ENCODE data around the gene FAHD2B.
"Not testable (repeated sequence)": the region's sequence is repeated elsewhere in the genome, so short reads cannot be mapped to it uniquely, and the experiment has no call there.

The FAHD2B gene, protein sequence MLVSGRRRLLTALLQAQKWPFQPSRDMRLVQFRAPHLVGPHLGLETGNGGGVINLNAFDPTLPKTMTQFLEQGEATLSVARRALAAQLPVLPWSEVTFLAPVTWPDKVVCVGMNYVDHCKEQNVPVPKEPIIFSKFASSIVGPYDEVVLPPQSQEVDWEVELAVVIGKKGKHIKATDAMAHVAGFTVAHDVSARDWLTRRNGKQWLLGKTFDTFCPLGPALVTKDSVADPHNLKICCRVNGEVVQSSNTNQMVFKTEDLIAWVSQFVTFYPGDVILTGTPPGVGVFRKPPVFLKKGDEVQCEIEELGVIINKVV

DNA sequence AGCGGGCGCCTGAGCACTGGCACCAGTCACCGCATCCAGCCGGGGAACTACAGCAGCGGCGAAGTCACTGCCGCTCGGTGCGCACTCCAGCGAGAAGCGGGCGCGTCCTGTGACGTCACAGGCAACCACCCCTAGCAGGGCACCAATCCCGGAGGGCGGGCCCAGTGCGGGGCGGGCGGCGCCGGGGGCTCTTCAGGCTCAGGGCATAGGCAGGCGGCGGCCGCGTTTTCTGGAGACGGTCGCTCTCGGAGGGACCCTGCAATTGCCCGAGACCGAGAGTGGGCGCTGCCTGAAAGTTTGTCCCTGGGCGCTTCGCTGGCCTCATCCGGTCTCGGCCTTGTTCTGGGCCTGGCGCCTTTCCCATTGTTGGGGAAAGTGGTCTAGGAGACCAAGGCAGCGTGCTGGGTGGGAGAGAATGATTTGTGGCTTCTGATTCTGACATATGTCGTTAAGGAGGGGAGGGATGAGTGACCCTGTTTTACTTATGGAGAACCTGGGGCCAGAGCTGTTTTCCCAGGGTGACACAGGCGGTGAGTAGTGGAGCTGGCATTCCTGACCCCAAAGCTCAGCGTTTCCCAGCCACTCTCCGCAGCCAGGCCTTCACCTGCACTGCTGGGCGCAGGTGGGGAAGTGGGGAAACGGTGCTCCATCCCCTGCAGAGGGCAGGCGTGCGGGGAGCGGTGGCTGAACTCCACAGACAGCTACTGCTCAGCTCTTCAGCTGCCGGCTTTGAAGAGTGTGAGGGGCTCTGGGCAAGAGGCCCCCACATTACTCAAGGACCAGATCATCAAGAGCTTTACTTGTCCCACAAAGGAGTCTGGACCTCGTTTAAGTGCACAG is at the start of gene FAHD2B:
TSS of gene FAHD2B (minus strand) at position 111 of the 840 bp plus-strand sequence. CDS start 3,176 bp downstream, outside the sequence.
- DNase-seq, result peak; percentile 88

DNA sequence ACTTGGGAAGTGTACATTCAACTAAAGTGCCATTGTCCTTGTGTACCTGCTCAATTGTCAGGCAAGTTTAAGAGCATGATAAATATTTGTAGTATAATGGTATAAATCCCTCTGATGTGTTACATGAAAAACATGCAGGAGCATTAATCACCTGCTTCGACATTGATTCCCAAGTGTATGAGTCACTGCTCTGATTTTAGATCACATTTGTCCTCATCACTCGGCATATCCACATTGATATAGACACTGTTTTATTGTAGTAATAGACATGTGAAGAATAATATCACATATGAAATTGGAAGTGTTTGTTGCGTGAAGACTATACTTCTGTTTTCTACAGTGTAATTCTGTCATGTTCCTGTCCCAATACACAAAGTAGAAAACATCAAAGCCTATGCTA is 49.3 kb upstream of the FAHD2B start:
- DNase-seq, result not testable (repeated sequence)

DNA sequence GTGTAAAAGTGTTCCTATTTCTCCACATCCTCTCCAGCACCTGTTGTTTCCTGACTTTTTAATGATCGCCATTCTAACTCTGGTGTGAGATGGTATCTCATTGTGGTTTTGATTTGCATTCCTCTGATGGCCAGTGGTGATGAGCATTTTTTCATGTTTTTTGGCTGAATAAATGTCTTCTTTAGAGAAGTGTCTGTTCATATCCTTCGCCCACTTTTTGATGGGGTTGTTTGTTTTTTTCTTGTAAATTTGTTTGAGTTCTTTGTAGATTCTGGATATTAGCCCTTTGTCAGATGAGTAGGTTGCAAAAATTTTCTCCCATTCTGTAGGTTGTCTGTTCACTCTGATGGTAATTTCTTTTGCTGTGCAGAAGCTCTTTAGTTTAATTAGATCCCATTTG is 34.4 kb upstream of the FAHD2B start:
- DNase-seq, result not testable (repeated sequence)

GRCh38 chr2:97113882-97114255 is 19.2 kb upstream of the FAHD2B start:
- not testable (repeated sequence) for DNase-seq

DNA sequence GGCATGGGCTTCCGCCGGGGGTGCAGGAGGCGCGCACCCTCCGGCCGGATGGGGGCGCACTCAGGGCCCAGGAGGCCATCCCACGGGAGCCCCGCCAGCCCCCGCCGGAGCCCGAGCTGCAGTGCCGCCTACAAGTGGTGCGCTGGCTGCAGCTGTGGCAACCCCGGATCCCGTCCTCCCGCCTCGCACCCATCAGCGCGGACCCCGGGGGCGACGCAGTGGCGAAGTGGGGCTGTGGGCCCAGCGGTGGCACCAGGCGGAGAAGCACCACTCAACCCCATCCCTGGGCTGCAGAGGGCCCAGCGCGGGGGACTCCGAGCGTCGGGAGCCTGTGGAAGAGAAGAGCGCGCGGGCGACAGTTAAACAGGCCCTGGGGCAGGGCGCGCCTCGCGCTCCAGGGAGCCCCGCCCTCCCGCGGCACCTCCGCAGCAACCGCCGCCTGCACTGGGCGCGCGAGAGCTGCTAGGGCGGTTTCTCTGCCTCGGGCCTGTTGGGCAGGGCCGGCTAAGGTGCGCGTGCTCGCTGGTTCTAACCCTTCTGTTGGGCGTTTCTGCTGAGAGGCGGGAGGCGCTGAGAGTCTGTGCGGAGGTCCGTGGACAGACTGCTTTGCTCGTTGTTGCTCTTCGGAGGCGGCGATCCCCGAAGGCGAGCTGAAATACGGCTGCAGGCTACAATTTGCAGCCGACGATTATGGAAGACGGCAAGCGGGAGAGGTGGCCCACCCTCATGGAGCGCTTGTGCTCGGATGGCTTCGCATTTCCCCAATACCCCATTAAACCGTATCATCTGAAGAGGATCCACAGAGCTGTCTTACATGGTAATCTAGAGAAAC is 18.6 kb upstream of the FAHD2B start, which contains the start of gene ANKRD36:
TSS of gene ANKRD36 (plus strand) at position 104 of the 832 bp plus-strand sequence. CDS start at position 691, 587 bp downstream.
- peak; percentile 86 for DNase-seq

DNA sequence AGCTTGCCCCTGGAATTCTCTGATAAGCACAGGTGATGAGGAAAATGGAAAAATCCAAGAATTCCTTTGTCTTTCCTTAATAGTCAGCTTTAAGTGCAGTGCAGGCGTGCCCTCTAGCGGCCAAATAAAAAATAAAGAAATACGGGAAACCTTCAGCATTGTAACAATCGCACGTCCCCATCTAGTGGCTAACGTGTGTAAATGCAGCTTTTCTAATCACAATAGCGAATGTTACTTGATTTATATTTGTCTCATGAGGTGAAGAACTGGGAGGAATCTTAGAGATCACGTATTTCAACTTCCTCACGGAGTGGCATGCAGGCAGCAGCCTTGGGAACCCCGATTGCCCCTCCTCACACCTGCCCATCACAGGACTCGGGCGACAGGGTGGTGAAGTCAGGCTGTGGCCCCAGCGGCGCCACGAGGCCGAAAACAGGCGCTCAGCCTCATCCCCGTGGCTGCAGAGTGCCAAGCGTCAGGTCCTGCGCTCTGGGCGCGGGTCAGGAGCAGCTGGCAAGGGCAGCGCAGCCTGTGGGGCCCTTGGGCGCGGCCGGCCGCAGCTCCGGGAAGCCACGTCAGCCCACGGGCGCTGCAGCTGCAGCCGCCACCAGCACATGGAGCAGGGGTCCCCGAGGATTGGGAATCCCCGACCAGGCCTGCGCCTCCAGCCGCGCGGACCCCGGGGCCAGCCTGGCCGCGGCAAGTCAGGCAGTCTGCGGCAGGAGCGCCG is 17.8 kb upstream of the FAHD2B start:
- DNase-seq, result peak; percentile 78

DNA sequence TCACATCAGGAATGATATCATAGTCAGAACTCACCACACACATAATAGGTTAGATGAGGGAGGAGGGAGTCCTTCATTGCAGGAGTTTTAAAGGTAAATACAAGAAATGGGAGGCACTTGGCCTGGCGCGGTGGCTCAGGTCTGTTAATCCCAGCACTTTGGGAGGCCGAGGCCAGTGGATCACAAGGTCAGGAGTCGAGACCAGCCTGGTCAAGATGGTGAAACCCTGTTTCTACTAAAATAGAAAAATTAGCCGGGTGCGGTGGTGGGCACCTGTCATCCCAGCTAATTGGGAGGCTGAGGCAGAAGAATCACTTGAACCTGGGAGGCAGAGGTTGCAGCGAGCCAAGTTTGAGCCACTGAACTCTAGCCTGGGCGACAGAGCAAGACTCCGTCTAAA is 16.6 kb upstream of the FAHD2B start:
- DNase-seq, result not testable (repeated sequence)

DNA sequence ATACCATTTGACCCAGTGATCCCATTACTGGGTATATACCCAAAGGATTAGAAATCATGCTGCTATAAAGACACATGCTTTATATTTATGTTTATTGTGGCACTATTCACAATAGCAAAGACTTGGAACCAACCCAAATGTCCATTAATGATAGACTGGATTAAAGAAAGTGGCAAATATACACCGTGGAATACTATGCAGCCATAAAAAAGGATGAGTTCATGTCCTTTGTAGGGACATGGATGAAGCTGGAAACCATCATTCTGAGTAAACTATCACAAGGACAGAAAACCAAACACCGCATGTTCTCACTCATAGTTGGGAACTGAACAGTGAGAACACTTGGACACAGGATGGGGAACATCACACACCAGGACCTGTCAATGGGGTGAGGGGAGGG is 12.2 kb upstream of the FAHD2B start:
- DNase-seq, result not testable (repeated sequence)

DNA sequence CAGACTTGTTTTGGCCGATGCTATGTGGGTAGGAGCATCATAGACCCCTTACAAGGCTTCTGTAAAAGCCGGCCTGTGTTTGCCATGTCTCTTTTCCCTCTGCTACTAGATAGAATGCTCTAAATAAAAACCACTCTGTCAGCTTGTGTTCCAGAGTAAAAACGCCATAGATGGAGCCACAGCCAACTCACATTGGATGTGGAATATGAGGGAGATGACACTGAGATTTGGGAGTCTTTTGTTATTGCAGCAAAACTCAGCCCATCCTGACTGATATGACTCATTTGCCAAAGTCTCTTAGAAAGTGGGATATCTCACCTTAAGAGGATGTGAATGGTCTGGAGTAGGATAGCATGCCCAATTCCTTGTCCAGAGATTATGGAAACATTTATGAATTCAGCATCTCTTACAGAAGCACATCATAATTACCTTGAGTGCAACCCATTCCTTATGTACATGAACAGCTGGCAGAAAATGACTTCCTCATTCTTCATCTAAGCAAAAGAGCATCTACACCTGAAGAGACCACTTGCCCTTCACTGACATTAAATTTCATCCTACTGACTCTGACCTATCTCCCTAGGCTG is 4.2 kb upstream of the FAHD2B start:
- DNase-seq, result not testable (repeated sequence)

GRCh38 chr2:97095661-97096060 is 979 bp upstream of the FAHD2B start:
- no peak for DNase-seq

DNA sequence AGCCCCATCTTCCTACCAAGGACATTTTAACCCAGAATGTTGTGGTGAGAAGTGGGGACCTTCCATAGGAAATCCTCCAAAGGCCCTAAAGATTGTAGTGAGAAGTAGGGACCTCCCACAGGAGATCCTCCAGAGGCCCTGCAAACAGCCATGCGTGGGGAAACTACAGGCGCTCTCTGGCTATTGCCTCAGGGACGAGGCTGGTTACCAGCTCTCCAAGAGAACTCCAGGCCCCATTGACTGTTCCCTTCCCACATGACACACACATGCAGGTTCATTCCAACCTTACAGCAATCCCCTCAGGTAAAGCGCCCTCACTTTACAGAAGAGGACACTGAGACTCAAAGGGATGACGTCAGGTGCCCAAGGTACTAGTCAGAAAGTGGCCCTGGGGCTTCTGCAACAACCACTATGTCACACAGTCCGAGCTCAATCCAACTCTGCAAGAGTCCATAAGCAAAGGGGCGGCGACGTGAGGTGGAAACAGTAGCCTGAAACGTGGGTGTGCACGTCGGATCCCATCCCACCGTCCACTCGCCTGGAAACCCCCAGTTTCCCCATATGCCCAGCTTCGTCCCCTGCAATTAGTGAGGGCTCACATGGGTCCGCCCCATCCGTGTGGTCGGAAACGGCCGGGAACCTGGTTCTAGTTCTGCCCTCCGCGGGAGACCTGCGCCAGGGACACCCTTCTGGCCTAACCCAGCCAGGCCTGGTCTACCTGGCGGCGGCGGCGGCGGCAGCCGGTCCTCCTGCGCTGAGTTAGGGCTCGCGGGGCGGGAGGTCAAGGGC is 505 bp downstream of the FAHD2B start:
- DNase-seq, result not testable (repeated sequence)

- DNase-seq, result not testable (repeated sequence)
These were observed 1.7 kb downstream of the FAHD2B start for GRCh38 chr2:97092946-97093345.

GRCh38 chr2:97088706-97089105 is 6.0 kb downstream of the FAHD2B start:
- not testable (repeated sequence) for DNase-seq

- not testable (repeated sequence) for DNase-seq
These were observed 9.6 kb downstream of the FAHD2B start for GRCh38 chr2:97085093-97085492.

DNA sequence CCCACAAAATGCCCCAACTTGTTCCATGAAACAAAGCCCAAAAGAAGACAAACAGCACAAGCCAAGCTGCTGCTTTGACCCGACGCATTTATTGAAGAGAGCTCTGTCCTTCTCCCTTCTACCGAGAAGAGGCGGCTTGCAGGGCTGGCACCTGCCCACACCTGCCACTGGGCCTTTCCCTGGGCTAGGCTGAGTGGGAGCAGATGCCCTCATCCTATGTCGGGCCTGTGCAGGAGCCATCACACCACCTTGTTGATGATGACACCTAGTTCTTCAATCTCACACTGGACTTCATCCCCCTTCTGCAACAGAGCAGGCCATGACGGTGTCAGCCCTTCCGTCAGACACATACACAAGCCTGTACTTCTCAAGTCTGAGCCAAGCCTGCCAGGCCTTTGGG is 11.2 kb downstream of the FAHD2B start:
- not testable (repeated sequence) for DNase-seq

DNA sequence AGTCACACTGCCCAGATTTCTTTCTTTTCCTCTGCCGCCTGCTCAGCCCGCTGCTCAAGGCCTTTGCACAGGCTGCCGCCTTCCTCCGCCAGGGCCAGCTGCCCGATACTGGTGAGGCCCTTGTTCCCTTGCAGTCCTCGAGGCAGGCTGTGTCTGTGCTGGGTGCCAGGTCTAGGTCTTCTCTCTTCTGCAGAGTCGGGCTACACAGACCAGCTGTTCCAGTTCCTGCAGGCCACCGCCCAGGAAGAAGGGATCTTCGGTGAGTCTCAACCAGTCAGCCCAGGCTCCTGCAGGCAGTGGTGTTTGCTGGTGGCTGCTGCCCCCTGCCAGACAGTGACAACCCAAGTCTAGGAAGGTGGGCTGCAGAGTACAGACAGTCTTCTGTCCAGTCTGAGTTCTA is 12.5 kb downstream of the FAHD2B start:
- not testable (repeated sequence) for DNase-seq

- DNase-seq, result not testable (repeated sequence)
These were observed 13.8 kb downstream of the FAHD2B start for GRCh38 chr2:97080855-97081254.

GRCh38 chr2:97077213-97077612 is 17.5 kb downstream of the FAHD2B start:
- not testable (repeated sequence) for DNase-seq

DNA sequence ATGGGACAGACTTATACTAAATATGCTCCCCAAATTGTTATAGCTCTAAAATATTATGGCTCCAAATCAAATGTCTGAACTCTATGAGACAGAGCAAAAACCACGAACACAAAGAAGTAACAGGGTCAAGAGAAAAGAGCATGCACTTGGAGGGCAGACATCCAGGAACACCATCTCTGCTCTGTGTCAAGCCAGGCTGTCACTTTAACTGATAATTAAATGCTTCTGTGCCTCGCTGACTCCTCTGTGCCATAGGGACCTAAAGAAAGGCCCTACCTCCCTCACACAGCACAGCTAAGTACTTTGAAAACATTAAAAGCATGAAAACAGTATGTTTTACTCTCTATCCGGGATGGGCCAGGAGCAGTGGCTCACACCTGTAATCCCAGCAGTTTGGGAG is 23.8 kb downstream of the FAHD2B start:
- DNase-seq, result not testable (repeated sequence)

DNA sequence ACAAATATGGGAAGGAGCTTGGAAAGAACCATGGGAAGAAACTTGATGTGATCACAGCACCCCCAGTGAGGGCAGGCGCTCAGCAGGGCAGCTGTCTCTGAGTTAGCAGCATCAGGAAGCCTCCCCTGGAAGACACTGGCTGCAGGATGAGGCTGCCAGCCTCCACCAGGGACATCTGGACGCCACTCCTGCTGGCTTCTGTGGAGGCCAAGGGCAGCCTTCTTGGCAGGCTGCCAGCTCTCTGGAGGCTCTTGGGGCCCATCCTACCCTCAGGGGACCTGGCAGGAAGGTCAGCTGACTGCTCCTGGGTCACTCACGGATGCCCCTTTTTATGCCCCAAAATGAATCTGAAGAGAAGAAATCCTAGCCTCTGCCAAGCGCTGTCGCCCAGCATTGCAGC is 26.0 kb downstream of the FAHD2B start:
- not testable (repeated sequence) for DNase-seq

- no peak for DNase-seq
These were observed 26.6 kb downstream of the FAHD2B start for GRCh38 chr2:97068074-97068473.

Measured in CD4-positive, alpha-beta T cell treated with Interleukin-12 subunit alpha and Interleukin-12 subunit beta, for 1 hour (primary cell).